NCI-H2171 treated with DMSO at 0.1 percent for 48 hours (cell line): ENCODE results near the gene LYRM1.
A peak's percentile ranks its signal among the peaks of the same experiment; 100 is the strongest.
"Not testable (repeated sequence)": the region's sequence is repeated elsewhere in the genome, so short reads cannot be mapped to it uniquely, and the experiment has no call there.

ENCODE experiments used
- DNase-seq: peaks from one replicate; lab custom pipeline; 2025; lab: John Stamatoyannopoulos, UW

Gene LYRM1, protein sequence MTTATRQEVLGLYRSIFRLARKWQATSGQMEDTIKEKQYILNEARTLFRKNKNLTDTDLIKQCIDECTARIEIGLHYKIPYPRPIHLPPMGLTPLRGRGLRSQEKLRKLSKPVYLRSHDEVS

DNA sequence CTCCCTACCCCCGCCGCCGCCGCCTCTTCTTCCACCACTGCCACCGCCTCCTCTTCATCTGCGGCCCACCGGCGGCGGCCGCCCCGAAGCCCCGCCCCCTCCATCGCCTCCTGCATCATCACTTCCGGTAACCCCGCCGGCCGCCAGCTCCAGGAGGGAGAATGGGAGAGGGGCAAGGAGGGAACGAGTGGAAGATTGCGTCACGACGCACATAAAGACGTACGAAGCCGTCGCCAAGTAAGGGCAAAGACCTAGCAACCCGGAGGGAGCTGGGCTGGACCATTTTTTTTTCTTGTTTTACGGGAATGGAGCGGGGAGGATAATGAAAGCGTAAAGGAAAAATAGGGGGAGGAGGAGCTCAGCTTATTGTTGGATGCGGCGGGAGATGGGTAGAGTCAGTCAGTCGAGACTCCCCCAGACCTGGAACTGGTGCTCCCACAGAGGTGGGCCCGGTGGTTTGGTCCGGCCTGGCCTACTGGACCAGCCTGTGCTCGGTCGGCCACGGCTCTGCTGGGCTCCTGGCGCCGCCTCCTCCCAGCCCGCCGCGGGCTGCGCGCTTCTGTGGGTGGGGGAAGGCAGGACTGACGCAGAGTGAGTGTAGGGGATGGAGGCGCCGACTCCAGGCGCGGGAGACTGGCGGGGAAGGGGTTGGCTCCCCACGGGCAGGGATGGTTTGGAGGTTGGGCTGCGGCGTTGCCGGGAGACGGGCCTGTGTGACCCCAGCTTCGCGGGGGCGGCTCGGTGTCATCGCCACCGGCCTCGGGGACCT is at the start of gene LYRM1, which contains the start of gene DCUN1D3:
Gene LYRM1 (plus strand): TSS at position 473 of the 769 bp plus-strand sequence. CDS start 14,785 bp downstream, outside the sequence.
Gene DCUN1D3 (minus strand): TSS at position 60 of the 769 bp plus-strand sequence. CDS start 37,820 bp downstream, outside the sequence.
- peak; percentile 98 for DNase-seq

- no peak for DNase-seq
Measured at GRCh38 chr16:20850981-20851380, 49.6 kb upstream of the LYRM1 start.

GRCh38 chr16:20851601-20852000 is 49.0 kb upstream of the LYRM1 start:
- no peak for DNase-seq

- DNase-seq = no peak
Measured at GRCh38 chr16:20853143-20853542, 47.4 kb upstream of the LYRM1 start.

DNA sequence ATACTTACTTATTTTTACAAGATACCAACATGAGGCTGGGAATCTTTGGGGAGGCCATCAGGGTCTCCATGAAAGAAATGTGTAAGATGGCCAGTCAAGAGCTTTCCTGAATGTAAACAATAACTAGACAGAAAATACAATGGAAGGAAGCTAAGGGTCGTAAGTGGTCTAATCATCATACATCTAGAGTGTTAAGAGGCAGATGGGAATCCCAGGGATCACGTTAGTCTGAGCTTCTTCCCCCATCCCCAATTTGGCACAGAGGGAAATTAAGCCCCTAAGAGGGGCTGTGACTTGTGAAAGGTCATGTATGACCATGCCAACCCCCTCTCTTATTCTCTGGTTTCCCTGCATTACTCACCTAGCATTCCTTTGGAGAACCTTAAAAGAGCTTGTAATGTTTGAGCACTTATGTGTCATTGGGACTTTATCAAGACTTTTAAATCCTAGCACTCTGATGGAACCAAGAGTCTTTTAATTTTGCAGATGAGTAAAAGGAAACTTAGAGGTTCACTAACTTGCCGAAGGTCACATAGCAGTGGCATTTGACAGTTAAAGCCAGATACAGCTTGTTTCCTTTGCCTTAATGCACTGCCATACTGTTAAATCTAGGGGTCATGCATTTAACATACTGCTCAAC is 46.5 kb upstream of the LYRM1 start:
- DNase-seq = no peak

GRCh38 chr16:20854963-20855362 is 45.6 kb upstream of the LYRM1 start:
- no peak for DNase-seq

DNA sequence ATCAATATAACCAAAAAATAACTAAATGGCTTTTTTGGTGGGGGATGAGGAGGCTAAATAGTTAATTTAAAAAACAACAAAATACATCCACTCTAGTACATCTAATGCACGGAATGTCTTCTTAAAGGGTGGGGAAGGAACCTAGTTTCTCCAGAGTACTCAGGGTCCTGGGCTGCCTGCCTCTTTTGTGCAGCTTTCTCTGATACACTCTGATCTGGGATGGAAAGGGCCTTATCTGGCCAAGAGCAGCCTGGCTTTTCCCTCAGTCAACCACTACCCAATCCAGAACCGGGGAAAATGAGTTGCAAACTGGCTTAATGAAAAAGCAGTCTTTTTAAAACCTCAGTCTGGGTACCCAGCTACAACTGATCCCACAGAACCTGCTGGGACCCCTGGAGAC is 43.3 kb upstream of the LYRM1 start:
- DNase-seq = no peak

DNA sequence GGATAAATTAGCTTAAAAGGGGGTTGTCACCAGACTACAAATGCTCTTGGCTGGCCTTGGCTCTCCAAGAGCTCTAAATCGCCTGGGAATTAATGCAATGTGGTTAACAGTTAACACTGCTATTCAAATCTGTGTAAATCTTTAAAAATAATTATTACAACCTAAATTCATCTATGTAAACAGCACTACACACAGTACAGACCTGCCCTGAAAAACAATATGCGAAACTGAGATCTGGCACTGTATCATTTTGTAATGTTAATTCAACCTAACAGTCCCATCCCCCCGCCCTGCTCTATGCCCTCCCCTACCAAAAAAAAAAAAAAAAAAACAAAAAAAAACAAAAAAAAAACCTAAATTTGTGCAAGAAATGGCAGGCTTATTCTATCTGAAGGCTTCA is 41.3 kb upstream of the LYRM1 start:
- no peak for DNase-seq

DNA sequence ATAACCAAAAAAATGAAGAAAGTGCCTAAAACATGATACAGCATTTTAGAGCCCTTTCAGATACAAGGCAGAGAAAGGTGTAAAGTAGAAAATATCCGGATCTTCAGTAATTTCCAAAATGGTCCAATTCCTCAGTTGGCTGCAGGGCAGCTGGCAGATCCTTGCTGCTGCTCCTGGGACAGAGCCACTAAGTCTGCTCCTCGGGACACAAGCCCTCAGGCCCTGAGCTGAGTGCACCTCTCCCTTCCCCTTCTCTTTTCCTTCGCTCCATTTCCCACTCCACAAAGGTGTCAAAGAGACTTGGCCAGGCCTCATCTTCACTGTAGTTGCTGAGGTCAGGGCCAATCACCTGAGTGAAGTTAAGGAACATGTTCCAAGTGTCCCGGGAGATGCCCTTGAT is 40.9 kb upstream of the LYRM1 start:
- DNase-seq = no peak

DNA sequence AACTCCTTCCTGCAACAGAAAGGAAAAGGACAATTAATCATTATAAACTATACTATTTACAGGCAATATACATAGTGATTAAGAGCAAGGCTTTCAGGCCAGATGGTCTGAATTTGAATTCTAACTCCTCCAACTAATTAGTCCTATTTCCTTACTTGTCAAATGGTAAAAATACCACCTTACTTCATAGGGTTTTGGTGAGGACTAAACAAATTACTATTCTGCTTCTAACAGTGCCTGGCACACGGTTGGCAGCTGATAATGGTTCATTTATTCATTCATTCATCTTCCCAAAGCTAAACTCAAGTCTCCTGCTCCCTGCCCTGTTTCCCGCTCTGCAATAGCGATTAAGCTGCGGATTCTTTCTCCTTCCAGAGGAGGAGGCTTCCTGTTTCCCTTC is 40.2 kb upstream of the LYRM1 start:
- DNase-seq = no peak

GRCh38 chr16:20860995-20861394 is 39.6 kb upstream of the LYRM1 start:
- DNase-seq = not testable (repeated sequence)

DNA sequence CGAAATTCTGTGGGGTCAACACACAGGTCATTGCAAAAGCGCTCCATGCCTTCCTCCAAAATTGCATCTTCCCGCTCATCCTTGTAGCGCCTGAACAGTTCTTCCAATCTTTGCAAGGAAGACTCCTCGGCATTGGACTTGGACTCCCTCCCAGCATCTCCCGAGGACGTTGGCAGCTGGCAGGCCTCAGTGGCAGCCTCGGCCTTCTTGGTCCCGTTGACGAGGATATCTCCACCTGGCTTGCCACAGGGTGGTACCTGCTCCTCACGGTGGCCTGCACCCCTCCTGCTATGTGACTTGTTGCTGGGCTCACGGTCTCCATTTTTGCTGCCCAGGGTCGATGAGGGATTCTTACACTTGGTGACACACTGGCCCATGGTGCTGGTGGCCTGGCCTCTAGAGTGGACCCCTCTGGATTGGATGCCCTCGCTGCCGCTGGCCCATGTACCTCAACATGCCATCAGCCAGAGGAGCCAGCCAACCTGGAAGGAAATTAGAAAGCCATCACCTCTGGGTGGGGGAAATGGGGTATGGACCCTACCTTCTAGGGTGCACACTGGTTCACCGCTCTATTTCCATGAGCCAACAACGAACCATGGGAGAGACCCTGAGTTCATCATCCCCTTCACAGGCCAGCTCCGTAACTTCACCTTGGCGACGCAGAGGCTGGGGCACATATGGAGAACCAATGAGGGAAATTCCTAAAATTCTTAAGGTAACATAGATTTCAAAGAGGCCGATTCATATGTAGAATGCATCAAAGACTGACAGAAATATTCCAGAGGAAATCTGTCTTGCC is 38.2 kb upstream of the LYRM1 start:
- no peak for DNase-seq

GRCh38 chr16:20864376-20864775 is 36.2 kb upstream of the LYRM1 start:
- DNase-seq = not testable (repeated sequence)

DNA sequence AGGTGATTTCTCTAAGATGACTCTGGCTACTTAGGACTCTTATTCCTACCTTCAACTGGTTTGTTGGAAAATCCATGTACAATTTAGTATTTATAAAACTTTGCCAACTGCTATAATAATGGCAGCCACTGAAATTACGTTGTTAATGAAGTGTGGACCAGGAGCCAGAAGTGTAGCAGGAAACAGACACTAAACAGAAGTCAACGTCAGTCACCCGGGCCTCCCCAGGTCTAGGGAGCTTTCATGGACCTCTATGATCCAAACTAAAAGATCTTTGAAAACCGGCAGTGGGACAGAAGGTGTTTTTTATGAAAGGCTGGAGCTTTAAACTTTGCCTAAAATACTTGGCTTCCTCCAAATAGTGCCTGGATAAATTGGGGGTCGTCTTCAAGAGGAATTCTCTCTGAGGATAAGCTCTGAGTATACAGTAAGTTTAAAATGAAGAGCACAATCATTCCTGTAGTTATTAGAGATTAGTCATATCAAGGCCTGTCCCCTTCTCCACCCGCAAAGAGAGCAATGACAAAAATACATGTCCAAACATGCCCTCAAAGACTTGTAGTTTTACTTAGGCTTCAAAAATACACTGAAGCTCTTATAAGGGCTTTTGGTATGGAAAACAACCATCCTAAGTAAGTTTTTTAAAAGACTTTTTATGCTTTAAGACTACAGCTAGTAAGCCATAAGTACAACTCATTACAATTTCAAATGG is 35.0 kb upstream of the LYRM1 start:
- DNase-seq = peak; percentile 37

DNA sequence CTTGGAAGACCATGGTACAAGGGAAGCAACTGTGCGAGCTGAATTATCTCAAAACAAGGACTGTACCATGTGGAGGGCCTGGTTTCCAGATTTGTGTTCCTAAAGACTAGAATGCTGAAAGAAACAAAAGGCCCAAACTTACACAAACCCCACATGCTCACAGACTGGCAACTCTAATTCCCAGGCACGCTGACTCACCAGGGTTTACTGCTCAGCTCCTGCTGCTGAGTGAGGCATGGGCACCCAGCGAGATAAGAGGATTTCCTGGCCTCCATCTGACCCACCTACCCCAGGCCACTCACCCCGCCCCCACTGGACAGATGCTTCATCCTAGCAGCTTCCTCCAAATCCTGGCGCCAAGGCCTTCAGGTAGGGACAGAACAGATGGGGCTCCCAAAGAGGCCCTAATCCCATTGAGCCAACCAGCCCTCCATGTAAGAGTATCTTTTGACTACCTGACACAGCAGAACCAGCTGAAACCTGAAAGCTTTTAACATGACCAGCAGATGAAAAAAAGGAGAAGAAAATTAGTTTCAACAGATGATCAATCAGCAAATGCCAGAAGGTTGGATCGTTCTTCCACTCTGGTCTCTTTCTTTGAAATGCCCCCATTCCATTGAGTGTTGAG is 34.3 kb upstream of the LYRM1 start:
- peak; percentile 61 for DNase-seq

DNA sequence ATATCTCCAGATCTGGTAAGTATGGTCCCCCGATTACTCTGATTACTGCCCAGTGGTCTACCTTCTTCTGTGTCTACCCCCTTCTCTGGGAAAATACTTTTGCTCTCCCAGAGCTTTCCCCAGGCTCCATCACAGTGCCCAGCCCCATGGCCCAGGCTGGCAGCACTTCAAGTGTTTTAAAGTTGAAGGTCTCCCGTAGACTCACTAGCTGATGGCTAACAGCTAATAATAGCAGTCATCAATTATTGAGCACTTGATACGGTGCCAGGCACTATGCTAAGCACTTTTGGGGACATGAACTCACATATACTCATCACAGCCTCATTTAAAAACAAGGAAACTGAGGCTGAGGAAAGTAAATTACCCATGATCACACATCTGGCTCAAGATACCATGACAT is 33.8 kb upstream of the LYRM1 start:
- DNase-seq = no peak

GRCh38 chr16:20867585-20867984 is 33.0 kb upstream of the LYRM1 start:
- no peak for DNase-seq

- DNase-seq = no peak
Measured at GRCh38 chr16:20868890-20869289, 31.7 kb upstream of the LYRM1 start.

DNA sequence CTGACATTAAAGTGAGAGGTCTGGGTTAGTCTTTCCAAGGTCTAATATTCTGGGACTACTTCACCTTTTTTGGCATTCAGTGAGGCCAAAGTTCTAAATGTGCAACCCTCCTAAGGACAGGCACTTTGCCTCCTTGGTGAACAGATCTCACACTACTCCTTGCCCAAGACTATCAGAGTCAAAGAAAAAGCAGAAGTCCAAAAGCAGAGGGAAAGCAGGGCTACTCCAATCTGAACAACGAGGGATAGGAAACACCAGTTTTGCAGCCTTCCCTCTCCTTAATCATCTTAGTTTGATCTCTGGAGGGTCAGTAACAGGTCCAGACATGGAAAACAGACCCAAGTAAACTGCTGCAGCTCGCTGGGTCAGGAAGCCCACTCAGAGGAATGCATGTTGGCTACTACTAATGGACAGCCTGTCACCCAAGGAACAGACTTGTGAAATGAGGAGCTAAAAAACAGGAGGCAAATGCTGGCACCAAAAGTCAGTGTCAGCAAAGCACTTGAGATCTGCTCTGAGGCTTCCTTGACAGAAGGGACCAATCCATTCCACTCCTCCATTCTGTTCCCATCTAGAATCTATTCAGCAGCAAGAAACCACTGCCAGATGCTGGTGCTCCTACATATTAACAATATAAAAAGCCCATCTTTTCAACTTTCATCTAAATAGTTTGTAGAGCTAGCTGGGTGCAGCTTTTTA is 30.3 kb upstream of the LYRM1 start:
- DNase-seq = no peak

GRCh38 chr16:20871258-20871657 is 29.3 kb upstream of the LYRM1 start:
- DNase-seq = no peak
